GM21360 (cell line): ENCODE results near the gene KCNH8.

Experiments
- ATAC-seq: cut with Tn5 transposase; IDR thresholded peaks from one replicate; pipeline ENCODE4 v1.9.1; 2021; ENCODE audit warnings: mild to moderate bottlenecking, moderate library complexity; ENCODE audit not compliant: unreplicated experiment

Gene KCNH8

DNA sequence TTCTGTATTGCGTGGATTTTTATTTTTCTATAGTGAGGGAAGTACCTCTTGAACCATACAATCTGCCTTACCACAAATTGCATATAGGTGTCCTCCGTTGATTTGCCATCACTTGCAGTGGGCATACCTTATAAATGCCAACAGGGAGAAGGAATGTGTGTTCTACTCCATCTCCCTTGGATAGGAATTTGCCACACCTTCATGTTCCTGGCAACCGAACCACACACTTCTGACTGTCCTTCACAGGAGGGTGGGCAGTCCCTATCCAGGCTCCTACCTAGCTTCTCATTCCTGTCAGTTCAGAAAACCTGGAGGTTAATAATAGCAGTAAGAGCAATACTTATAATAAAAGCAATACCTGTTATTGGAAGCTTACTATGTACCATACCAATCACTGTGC is 428.0 kb downstream of the KCNH8 start:
- no peak for ATAC-seq
